Anterior cingulate cortex (tissue), 58 donors: ENCODE measurements around the gene PLXNA2.

Experiments used
- DNase-seq, 58 donors: peaks; one replicate each; lab custom pipeline; 2025; lab: John Stamatoyannopoulos, UW

Gene PLXNA2

DNA sequence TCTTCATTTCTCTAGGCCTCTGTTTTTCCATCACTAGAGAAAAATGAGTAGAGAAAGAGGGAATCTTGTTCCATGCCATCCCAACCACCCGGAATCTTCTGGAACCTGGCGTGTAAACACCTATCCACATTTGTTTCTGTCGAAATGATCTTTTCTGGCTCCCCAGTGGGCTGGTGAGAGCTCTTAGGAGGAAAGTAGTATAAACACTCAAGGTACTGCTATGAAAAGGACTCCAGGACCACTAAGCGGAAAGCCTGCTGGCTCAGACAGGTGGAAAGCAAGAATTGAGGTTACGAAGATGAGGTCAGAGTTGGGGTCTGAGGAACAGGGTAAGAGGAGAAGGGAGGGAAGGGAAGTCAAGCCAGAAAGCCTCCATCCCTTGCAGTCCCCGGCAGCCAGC lies 90.8 kb downstream of the PLXNA2 start:
- DNase-seq: no peak

DNA sequence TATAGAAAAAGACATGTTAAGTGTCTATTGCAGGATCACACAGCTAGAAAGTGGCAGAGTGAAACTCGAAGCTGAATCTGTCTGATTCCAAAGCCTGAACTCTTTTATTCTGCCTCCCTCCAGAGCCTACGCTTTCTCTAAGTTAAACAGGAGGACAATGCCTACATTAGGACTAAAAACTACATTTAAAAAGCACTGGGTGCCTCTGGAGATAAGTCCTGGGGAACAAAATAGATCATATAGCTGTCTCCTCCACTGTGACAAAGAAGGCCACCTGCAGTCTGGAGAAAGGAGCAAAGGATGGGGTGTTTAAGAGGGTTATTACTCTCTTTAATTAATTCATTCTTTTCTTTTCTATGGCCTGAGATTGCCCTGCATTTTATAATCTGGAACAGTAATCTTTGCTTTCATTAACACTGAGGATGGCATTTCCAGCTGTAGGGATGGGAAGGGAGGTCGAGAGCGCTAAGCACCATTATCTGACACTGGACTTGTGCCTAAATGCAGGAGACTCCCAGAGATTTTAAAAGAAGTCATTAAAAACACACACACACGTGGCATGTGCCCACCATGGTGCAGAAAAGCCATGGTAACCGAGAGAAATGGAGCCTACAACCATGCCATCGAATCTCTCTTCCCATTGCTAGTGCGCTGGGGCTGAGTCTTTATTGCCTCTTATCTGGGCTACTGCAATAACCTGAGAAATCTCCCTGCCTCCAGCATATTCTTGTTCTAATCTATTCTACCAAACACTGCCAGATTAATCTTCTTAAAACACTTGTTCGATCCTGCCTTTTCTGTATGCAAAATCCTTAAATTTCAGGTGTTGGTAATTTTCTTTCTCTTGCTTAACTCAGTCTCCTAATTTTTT lies 92.2 kb downstream of the PLXNA2 start:
- DNase-seq: no peak

DNA sequence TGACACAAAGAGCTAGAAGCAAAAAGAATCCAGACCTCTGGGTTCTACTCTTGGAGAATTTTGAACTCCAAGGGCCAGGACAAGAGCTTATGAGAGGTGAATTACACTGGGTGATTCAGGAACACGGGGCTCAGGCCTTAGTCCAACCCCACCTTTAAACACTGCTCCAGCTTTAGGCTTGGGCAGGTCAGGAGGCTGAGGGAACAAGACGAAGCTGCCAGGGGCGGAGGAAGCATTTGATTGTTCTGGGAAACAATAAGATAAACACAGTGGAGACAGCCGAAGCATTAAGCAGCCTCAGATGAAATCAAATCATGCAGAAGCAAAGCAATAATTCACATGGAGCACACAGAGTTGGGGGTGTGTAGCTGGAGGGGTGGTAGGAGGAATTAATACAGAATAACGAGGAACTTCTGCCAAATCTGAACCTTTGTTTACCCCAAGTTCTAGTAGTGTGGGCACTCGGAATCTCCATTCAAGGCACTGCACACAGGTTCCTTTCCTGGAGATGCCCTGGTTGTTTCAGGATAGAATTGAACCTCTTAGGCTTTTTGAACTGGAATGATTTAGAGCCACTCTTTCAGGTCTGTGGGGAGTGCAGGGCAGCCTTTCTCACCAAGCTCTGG lies 93.2 kb downstream of the PLXNA2 start:
- DNase-seq: no peak

DNA sequence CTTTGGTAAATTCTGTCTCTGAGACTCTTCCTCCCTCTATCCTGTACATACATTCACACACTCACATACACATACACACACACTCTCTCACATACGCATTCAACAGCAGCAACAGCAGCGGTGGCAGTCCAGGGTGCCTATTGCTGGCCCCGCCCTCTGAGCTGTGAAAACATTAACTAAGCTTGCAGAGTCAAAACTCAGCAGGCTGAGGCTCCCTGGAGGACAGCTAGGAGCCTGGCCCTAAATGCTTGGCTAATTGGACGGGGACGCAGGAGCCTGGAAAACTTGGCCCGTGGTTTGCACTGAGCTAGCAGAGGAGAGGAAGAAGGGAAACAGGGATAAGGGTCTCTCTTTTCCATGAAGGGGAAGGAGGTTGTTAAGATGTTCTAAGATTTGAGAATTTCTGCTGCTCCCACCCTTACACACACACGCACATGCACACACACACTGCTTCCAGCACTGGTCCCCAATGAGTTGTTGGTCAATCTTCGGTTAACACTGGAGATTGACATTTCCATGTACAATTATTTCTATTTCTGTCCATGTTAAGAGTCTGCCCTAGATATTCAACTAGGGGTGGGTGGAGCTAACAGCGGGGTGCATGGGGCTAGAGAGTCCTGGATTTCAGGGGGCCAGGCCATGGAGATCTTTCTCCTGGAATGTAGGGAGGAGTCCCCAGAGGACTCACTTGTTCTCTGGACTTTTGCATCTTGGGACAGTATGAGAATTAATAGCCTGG lies 94.2 kb downstream of the PLXNA2 start:
- peak in 4 of 58 donors; percentile 10 to 26 (median 18) for DNase-seq

DNA sequence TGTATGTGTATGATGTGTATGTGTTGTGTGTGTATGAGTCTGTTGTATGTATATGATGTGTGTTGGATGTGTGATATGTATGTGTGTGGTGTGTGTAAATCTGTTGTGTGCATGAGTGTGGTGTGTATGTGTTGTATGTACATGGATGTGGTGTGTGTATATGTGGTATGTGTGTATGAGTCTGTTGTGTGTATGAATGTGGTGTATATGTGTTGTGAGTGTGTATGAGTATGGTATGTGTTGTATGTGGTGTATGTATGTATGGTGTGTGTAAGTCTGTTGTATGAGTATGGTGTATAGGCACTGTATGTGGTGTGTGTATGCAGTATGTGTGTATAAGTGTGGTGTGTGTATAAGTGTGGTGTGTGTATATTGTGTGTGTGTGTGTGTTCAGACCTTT lies 95.0 kb downstream of the PLXNA2 start:
- DNase-seq: no peak

DNA sequence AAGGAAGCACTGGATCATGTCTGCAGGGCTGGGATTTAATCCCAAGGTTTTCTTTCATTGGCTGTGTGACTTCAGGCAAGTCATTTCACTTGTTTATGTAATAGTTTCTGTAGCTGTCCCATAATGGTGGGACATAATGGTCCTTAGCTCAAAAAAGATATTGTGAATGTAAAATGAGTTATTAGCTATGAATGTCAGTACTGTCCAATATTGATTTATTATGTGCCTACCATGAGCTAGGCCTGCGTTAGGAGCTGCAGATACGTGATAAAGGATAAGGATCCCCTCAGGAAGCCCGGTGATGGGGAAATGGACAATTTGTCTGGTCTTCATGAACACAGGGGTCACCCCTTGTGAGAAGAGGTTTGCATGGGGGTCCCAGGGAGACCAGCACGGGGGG lies 95.8 kb downstream of the PLXNA2 start:
- DNase-seq: no peak

DNA sequence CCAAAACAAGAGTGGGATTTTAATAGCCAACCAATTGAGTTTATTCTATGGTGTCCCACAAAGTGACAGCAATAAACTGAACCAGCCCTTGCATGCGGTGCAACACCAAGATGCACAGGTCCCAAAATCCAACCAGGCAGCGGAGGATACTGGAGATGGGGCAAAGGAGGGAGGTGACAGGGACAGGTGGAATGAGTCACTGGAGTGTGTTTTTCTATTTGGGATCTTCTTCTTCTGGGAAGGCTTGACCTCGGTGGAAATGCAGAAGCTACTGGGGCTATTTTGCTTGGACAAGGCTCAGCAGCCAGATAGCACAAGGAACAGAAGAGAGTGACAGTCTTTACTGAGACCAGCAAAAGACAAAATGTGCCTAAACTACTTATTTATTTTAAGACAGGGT lies 97.5 kb downstream of the PLXNA2 start:
- DNase-seq: no peak

DNA sequence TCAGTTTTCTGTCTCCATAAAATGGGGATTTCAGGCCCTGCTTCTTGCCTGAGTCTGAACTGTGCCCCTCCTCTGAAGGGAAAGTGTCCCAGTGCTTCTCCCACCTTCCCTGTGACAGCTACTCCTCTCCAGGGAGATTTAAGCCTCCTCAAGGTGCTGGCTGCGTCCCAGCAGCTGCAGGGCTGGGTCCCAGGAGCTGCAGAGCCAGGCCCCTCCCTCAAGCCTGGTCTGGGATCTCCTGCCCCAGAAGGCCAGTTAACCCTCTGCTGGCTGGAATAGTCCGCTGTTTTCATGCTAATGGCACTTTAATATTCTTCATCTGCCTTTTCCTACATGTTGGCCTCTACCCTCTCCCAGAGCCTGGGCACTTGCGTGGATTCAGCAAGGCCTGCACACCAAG lies 99.0 kb downstream of the PLXNA2 start:
- no peak for DNase-seq

DNA sequence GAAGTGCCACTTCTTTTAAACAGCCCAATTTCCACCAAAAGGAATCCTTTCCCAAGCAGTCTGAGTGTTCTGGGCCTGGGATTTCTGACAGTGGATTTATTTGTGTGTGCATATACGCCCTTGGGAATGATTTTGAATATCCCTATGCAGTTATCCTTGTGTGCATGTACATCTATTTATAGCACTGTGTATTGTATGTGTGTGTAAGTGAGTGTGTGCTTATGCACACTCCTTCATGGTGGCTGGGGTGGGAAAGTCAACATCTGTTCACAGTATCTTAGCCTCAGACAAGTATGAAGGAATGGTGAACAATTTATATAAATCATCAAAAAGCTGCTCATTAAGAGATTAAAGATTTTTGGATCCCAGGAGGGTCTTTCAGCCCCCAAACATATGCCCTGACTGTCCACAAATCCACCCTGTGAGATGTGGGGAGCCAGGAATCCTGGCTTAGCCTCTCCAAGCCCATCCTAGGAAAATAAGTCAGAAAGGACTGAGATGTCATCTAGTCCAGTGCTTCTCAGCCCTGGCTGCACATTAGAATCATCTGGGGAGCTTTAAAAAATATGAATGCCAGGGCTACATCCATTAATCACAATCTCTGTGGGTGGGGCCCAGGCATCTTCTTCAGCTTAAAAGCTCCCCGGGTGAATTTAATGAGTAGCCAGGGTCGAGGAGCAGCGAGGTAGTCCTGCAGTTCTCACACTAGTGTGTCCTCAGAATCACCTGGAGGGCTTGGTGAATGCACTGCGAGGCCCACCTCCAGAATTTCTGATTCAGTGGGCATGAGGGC lies 101.4 kb downstream of the PLXNA2 start:
- no peak for DNase-seq

DNA sequence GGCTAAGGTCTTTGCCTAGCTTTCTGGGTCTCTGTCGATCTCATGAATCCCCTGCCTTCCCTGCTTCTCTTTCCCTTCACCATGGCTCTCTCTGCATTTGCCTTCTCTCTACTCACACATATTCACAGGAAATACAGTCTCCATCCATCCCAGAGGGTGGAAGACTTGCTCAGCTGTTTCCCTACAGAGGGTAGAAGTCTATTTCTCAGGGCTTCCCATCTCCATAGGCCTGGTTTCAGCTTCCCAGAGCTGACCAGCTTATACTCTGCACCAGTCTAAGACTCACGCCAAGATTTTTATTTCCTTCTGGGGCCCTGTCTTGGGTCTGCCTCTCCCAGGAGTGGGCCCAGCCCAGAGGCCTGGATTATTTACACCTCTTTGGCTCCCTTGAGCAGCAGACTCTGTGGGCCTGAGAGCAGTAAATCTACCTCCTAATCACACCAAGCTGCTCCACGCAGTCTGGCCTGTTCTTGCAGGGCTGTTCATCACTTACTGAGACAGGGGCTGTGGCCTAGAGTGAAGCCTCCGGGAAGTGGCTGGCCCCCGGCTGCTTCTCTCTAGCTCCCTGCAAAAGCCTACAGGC lies 102.5 kb downstream of the PLXNA2 start:
- no peak for DNase-seq

DNA sequence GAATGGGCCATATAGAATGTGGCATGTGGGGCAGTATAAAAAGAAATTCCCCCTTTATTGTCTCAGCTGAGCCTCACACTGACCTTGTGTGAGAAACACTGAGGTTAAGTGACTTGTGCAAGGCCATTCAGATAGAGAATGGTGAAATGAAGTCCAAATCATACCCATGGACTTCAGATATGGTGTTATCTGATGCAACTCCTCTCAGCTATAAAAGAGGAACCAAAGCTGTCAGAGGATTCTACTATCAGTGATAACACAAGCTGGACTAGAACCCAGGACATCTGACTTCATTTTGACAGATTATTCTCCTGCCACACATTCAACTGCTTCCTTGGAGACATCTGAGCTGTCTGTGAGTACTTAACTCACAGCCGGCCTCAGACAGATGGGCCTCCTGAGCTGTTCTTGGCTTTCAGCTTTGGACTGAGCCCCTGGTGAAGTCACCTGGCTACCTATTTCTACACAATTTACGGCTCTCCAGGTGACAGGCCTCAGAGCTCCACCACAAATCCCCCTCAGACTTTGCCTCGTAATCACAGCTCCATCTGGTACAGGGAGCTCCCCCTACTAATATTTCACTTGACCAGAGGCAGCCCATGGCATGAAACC lies 104.6 kb downstream of the PLXNA2 start:
- DNase-seq: no peak

DNA sequence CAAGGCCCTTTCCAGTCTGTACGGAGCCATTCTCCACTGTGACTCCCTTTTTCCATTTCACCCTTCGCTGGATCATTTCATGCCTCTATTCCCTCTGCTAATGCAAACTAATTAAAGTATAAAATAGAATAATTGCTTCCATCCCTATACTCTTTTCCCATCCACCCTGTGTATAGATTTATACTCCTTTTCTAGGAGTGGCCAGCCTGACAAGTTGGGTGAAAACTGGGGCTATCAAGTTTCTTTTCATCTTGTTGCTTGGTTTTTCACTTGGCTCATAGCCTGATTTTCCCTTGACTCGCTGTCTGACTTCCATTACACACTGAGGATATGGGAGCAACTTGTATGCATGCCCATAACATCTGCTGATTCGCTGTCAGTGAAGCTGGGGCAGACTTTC lies 107.0 kb downstream of the PLXNA2 start:
- DNase-seq: no peak

DNA sequence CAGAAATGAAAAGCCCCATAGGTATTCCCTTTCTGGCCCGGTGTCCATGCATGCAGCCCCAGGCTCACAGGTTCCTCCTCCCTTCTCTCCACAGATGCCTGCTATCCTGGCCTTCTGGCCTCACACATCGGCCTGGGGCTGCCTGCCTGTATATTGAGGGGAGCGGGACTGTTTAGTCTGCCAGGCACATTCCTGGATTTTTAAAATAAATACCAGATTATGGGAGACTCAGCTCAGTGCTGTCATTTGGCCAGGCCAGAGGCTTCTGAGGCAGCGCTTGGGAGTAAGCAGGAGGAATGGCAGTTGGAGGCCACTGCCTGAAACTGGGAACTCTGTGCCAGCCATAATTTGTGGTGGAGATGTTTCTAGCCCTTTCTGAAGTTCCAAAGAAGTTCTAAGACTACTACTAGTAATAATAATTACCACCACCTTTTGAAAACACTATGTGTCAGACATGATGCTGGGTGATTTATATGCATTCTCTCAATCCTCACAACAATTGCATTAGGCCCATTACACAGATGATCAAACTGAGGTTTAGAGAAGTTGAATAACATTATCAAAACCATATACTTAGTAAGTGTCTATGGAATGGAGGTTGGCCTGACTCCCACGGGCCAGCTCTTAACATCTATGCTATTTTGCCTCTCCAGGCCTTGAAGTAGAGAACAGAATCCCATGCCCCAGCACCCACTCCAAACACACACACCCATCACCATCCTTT lies 107.6 kb downstream of the PLXNA2 start:
- DNase-seq: no peak

DNA sequence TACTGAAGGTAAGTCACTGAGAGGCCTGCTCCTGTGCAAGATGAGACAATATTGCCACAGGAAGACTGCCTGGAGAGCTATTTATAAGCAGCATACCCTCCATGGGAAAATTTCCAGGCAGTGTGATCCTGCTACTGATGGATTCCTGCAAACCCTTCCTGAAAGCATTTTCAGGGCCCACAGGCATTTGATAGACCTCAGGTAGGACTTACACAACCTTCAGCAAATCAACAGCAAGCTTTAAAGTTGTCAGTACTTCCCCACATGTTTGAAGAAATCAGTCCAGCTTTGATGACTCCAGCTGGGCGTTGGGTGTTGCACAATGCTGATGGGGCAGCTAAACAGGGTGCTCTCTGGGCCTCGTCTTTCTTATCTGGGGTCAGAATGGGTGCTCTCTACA lies 108.8 kb downstream of the PLXNA2 start:
- no peak for DNase-seq

DNA sequence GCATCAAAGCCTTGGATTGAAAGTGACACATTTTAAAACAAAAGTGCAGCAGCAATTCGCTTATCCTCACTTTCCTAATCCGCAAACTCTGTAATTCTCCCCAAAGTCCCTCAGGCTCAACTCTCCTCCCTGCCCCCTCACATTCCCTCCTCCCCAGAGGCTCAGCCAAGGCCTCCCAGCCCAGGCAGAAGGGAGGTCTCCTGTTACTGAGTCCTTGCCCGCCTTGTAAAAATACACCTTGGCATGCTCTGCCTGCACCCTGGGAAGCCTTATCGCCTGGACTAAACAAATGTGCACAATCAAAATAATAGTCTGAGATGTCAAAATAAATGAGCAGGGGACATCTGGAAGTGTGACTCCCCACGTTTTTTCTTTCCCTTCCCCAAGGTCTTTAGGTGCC lies 109.7 kb downstream of the PLXNA2 start:
- DNase-seq: no peak

DNA sequence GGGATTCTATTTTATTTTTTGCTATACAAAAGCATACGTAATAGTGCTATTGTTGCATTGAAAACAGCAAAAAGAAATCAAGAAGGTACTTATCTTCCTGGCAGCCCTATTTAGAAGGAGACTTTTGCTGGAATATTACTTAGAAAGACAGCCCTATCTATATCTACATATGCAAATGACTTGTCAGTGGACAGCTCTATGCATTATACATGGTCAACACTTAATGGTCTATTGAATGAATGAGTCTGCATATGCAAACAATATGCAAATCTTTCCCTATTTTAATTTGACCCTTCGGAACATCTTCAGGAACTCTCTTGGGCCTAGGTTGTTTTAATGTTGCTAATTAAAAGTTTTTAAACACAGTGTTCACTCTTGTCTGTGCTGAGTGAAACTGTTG lies 110.8 kb downstream of the PLXNA2 start:
- no peak for DNase-seq

DNA sequence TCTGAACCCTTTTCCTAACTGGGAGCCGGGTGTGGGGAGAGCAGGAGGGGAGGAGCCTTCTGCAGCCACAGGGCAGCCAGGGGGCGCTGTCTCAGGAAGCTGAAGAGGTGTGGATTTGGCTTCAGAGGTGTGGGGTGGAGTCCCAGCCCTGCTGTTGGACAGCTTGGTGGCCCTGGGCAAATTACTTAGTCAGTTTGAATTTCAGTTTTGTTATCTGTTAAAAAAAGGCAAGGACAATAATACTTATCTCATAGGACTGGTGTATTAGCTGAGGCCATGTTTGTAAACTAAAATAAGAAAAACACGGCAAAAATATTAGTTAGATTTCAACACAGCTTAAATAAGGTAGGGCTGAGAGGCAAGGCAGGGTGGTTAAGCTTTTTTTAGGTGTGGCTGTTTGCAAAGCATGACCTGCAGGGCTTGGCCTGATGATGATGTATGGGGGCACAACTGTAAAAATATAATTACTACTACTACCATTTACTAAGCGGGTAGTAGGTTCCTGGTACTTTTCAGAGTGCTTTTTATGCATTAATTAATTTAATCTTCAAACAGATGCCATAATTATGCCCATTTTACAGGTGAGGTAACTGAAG lies 111.8 kb downstream of the PLXNA2 start:
- peak in 17 of 58 donors; percentile 4 to 47 (median 19) for DNase-seq

DNA sequence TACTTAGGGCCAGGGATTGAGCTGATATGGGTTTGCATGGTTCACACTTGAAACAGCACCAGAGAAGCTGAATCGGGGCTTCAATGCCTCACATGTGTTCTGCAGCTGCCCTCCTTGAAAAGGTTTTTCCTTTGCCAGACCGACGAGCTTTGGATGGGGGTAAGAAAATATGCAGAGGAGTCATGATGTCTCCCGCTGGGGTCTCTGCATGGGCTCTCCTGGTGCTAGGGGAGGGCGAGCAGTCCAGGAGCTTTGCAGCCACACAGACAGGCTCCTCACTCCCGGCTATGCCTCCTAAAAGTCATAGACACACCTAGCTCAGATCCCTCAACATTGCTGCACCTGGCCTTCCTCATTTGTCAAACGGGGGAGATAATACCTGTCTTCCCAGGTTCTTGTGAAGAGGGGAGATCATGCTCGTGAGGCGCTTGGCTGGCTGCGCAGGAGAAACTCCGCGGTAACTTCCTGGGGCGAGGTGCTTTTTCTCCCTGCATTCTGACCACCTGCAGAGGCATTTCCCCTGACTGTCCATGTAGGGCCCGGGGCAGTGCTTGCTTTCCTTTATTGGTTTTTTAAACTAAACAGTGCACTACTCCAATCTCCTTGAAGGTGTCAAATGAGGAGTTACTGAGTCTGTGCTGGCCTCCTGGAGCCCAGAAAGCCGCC lies 112.4 kb downstream of the PLXNA2 start:
- no peak for DNase-seq
